ENCODE data around the gene SLC8A1. TPM values are rescaled to one million over a fixed set of nuclear protein-coding genes. Genes with fewer than 3 reads are reported as not detected.

SLC8A1 gene
- polyA plus RNA-seq, 3 donors = 16.9 to 18.2 (median 18.0) TPM

- H3K27me3 Mint-ChIP-seq (ENCODE audit: low read depth in 3 of 3) = no peaks in the 10 kb centered on the region
- Histone ChIP-seq H3K4me1 (ENCODE audit: control insufficient read depth in 1 of 2, insufficient read depth in 2 of 2, low read length in 2 of 2) (no peaks in the 10 kb centered on the region), H3K27ac (ENCODE audit: low read depth in 1 of 2, low read length in 2 of 2) (no peak overlapping the region), H3K4me2 (replicated peaks; ENCODE audit: extremely low read depth, low read length, poor library complexity, severe bottlenecking) (no peak overlapping the region), H3K9ac (ENCODE audit: insufficient read depth, low read length, poor library complexity, severe bottlenecking) (no peak overlapping the region), H3K4me3 (replicated peaks in 1 of 3; ENCODE audit: low read depth in 2 of 3, low read length in 3 of 3) (no peak overlapping the region), H3K79me2 (ENCODE audit: insufficient read depth, low read length) (no peaks in the 10 kb centered on the region), H3K27me3 (ENCODE audit: control insufficient read depth in 2 of 2, insufficient read depth in 2 of 2, low read length in 2 of 2) (no peaks in the 10 kb centered on the region), H2AFZ (ENCODE audit: insufficient read depth, low read depth, low read length, poor library complexity, severe bottlenecking) (no peak overlapping the region), H4K20me1 (ENCODE audit: insufficient read depth, low read length) (no peaks in the 10 kb centered on the region), H3K36me3 (replicated peaks in 1 of 2; ENCODE audit: control insufficient read depth in 1 of 2, insufficient read depth in 2 of 2, low read length in 2 of 2) (no peaks in the 10 kb centered on the region), H3K9me3 (replicated peaks in 1 of 2; ENCODE audit: control insufficient read depth in 1 of 2, insufficient read depth in 1 of 2, low read length in 2 of 2) (no peaks in the 10 kb centered on the region)
- WGBS (ENCODE audit: insufficient coverage) = no CpG with 5 or more reads among the region's 3 CpGs
- peaks cover 0 to 2% (median 0%) of the 10 kb centered on the region in 7 donors for H3K9me3 Mint-ChIP-seq
- TF ChIP-seq CTCF (IDR thresholded peaks at IDR 0.05) = no peak
- H3K36me3 Mint-ChIP-seq = peaks cover 0 to 5% of the 10 kb centered on the region in 2 donors
- intact Hi-C loops (cut with micrococcal nuclease) = no loop called here
- peak overlapping the region in 1 of 7 donors; percentile 21 for H3K27ac Mint-ChIP-seq
- H3K4me3 Mint-ChIP-seq = no peak overlapping the region
- peaks cover 3% of the 10 kb centered on the region for H3K4me1 Mint-ChIP-seq
- no peak for DNase-seq
These were observed 348.7 kb downstream of the SLC8A1 start for GRCh38 chr2:40103163-40103562.

- H3K27me3 ChIP-seq (ENCODE audit: control insufficient read depth in 2 of 2, insufficient read depth in 2 of 2, low read length in 2 of 2) = no peaks in the 10 kb centered on the region
- Mint-ChIP-seq H3K9me3 (peaks cover 0 to 2% (median 0%) of the 10 kb centered on the region in 7 donors), H3K4me1 (peaks cover 3% of the 10 kb centered on the region), H3K27me3 (ENCODE audit: low read depth in 3 of 3) (no peaks in the 10 kb centered on the region), H3K27ac (no peak overlapping the region), H3K36me3 (peaks cover 0 to 5% of the 10 kb centered on the region in 2 donors), H3K4me3 (no peak overlapping the region)
- H3K4me3 ChIP-seq (replicated peaks in 1 of 3; ENCODE audit: low read depth in 2 of 3, low read length in 3 of 3) = no peak overlapping the region
- H3K36me3 ChIP-seq (replicated peaks in 1 of 2; ENCODE audit: control insufficient read depth in 1 of 2, insufficient read depth in 2 of 2, low read length in 2 of 2) = no peaks in the 10 kb centered on the region
- H3K79me2 ChIP-seq (ENCODE audit: insufficient read depth, low read length) = no peaks in the 10 kb centered on the region
- 100% methylated on average over 1 of the region's 6 CpGs for WGBS (ENCODE audit: insufficient coverage)
- no peak overlapping the region for H3K9ac ChIP-seq (ENCODE audit: insufficient read depth, low read length, poor library complexity, severe bottlenecking)
- H4K20me1 ChIP-seq (ENCODE audit: insufficient read depth, low read length) = no peaks in the 10 kb centered on the region
- no peak for TF ChIP-seq CTCF (IDR thresholded peaks at IDR 0.05)
- DNase-seq = no peak
- no peak overlapping the region for H3K27ac ChIP-seq (ENCODE audit: low read depth in 1 of 2, low read length in 2 of 2)
- intact Hi-C loops (cut with micrococcal nuclease) = no loop called here
- H2AFZ ChIP-seq (ENCODE audit: insufficient read depth, low read depth, low read length, poor library complexity, severe bottlenecking) = no peak overlapping the region
- no peak overlapping the region for H3K4me2 ChIP-seq (replicated peaks; ENCODE audit: extremely low read depth, low read length, poor library complexity, severe bottlenecking)
- H3K4me1 ChIP-seq (ENCODE audit: control insufficient read depth in 1 of 2, insufficient read depth in 2 of 2, low read length in 2 of 2) = no peaks in the 10 kb centered on the region
- H3K9me3 ChIP-seq (replicated peaks in 1 of 2; ENCODE audit: control insufficient read depth in 1 of 2, insufficient read depth in 1 of 2, low read length in 2 of 2) = no peaks in the 10 kb centered on the region
These were observed 349.4 kb downstream of the SLC8A1 start for GRCh38 chr2:40102447-40102846.

All from CD14-positive monocyte (primary cell).